AG10803 (cell line): ENCODE results near the gene EMX1.
A peak's percentile ranks its signal among the peaks of the same experiment; 100 is the strongest.

Source experiments
- DNase-seq: peaks from one replicate; pipeline ENCODE4 v3.0.0; 2010; ENCODE audit warnings: low read depth
- H3K4me3 ChIP-seq: 2 replicates; pipeline ENCODE4 v1.5.1; 2011; ENCODE audit warnings: mild to moderate bottlenecking, low read length, control low read depth
- TF ChIP-seq, protein P1 (sequence below): conservative IDR thresholded peaks from 2 replicates; pipeline ENCODE4 v1.5.1; 2011; ENCODE audit warnings: mild to moderate bottlenecking, low read length, control low read depth, inconsistent platforms

The EMX1 gene

GRCh38 chr2:72887740-72888437, 29.4 kb upstream of the EMX1 start:
- TF ChIP-seq, protein P1, sequence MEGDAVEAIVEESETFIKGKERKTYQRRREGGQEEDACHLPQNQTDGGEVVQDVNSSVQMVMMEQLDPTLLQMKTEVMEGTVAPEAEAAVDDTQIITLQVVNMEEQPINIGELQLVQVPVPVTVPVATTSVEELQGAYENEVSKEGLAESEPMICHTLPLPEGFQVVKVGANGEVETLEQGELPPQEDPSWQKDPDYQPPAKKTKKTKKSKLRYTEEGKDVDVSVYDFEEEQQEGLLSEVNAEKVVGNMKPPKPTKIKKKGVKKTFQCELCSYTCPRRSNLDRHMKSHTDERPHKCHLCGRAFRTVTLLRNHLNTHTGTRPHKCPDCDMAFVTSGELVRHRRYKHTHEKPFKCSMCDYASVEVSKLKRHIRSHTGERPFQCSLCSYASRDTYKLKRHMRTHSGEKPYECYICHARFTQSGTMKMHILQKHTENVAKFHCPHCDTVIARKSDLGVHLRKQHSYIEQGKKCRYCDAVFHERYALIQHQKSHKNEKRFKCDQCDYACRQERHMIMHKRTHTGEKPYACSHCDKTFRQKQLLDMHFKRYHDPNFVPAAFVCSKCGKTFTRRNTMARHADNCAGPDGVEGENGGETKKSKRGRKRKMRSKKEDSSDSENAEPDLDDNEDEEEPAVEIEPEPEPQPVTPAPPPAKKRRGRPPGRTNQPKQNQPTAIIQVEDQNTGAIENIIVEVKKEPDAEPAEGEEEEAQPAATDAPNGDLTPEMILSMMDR: peak; percentile 98
- DNase-seq: peak; percentile 84
- H3K4me3 ChIP-seq: peak overlapping the region; percentile 72

DNA sequence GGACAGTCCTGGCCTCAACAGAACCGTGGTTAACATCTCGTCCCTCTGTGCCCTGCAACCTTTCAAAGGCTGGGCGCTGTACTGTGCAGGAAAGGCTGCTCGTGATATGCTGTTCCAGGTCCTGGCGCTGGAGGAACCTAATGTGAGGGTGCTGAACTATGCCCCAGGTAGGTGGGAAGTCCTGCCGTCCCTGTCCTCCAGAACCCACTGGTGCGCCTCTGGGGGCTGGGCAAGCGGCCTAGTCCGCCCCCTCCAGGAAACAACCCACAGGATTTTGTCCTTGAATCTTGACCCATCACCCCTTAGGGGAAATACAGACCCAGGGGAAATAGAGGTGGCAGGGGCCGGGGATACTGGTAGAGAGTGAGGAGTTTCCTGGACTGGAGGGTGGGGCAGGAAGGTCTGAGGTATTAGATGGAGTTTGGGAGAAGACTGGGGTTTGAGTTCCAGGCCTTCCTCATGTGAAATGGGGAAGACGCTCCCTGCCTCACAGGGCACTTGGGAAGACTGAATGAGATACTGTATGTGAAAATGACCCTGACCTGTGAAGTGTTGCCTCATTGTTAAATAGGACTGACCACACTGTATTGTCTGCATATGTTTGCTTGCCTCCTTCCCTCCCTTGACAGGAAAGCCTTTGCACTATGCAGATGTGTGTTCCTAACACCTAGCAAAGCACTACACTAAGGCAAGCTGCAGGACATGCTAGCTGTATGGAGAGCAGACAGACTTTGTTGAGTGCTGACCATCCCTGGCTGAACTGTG, 28.7 kb upstream of the EMX1 start:
- no peak for DNase-seq
- no peak overlapping the region for H3K4me3 ChIP-seq
- TF ChIP-seq, protein P1: no peak

- H3K4me3 ChIP-seq: no peak overlapping the region
- DNase-seq: no peak
- TF ChIP-seq, protein P1: no peak
Observed at GRCh38 chr2:72889991-72890390, 27.3 kb upstream of the EMX1 start.

- no peak overlapping the region for H3K4me3 ChIP-seq
- TF ChIP-seq, protein P1: no peak
- DNase-seq: no peak
Observed at GRCh38 chr2:72891091-72891818, 26.1 kb upstream of the EMX1 start.

GRCh38 chr2:72892506-72893173, 24.7 kb upstream of the EMX1 start:
- H3K4me3 ChIP-seq: no peak overlapping the region
- DNase-seq: peak; percentile 77
- TF ChIP-seq, protein P1: peak; percentile 85

- TF ChIP-seq, protein P1: peak; percentile 76
Observed at GRCh38 chr2:72893594-72894319, 23.6 kb upstream of the EMX1 start.

More at GRCh38 chr2:72893594-72894319, 23.6 kb upstream of the EMX1 start:
- H3K4me3 ChIP-seq: no peak overlapping the region
- DNase-seq: peak; percentile 65
